WERI-Rb-1 (cell line): ENCODE measurements around the gene IRF2.

Experiments used
- DNase-seq: peaks from one replicate; pipeline ENCODE4 v3.0.0-alpha.2; 2020
- H3K27ac ChIP-seq: fragments of 250-450 bp; sonication (Bioruptor Pico); 2 replicates; pipeline ENCODE4 v1.5.1; 2020; ENCODE audit warnings: mild to moderate bottlenecking, moderate library complexity
- H3K27me3 ChIP-seq: fragments of 250-450 bp; sonication (Bioruptor Pico); 2 replicates; pipeline ENCODE4 v1.5.1; 2021; ENCODE audit warnings: mild to moderate bottlenecking, low read depth, moderate library complexity; ENCODE audit not compliant: insufficient read depth, severe bottlenecking
- H3K36me3 ChIP-seq: fragments of 250-450 bp; sonication (Bioruptor Pico); 2 replicates; pipeline ENCODE4 v1.5.1; 2020; ENCODE audit warnings: mild to moderate bottlenecking, moderate library complexity
- H3K4me3 ChIP-seq: 2 replicates; pipeline ENCODE4 v1.5.1; 2011; ENCODE audit warnings: low read depth, mild to moderate bottlenecking, control low read depth, low read length
- H3K9me3 ChIP-seq: fragments of 250-450 bp; sonication (Bioruptor Pico); 2 replicates; pipeline ENCODE4 v1.5.1; 2021; ENCODE audit warnings: mild to moderate bottlenecking, moderate library complexity; ENCODE audit not compliant: severe bottlenecking
- CTCF ChIP-seq: IDR thresholded peaks from 2 replicates; pipeline ENCODE4 v1.5.1; 2011; ENCODE audit warnings: low read depth, mild to moderate bottlenecking, control low read depth, inconsistent platforms, low read length

IRF2 gene

DNA sequence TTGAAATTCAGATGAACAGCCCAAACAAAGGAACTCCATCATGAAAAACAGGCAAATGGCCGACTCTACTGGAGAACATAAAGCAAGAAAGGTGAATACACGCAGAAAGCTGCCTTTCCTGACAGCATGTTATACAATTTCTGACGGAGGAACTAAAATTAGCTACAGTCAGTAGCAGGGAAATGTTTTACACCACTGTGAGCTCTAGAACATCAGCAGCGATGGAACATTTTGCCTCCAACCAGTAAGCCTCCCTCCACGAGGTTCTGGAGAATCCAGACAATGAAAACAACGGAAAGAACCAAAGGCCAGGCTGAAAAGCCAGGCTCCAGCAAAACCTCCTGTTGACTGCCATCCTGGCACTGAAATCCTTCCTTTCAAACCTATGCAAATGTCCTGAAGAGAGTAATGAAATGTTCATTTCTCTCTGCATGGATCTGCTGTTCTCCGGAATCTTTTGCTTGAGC lies 78.9 kb downstream of the IRF2 start:
- H3K27ac ChIP-seq = no peak overlapping the region

GRCh38 chr4:184392748-184393559 lies 81.4 kb downstream of the IRF2 start:
- TF ChIP-seq CTCF = no peak
- H3K36me3 ChIP-seq = peaks cover 8% of the 10 kb centered on the region
- H3K9me3 ChIP-seq = no peaks in the 10 kb centered on the region
- no peak overlapping the region for H3K4me3 ChIP-seq
- DNase-seq = no peak
- no peaks in the 10 kb centered on the region for H3K27me3 ChIP-seq
- H3K27ac ChIP-seq = no peak overlapping the region

More for the DNA sequence above, 78.9 kb downstream of the IRF2 start:
- DNase-seq = no peak
- H3K36me3 ChIP-seq = peaks cover 11% of the 10 kb centered on the region
- no peak overlapping the region for H3K4me3 ChIP-seq
- no peaks in the 10 kb centered on the region for H3K27me3 ChIP-seq
- no peak for TF ChIP-seq CTCF
- H3K9me3 ChIP-seq = no peaks in the 10 kb centered on the region

GRCh38 chr4:184392316-184392715 lies 82.0 kb downstream of the IRF2 start:
- Histone ChIP-seq H3K9me3 (no peaks in the 10 kb centered on the region), H3K27ac (no peak overlapping the region), H3K27me3 (no peaks in the 10 kb centered on the region), H3K36me3 (peaks cover 5% of the 10 kb centered on the region), H3K4me3 (no peak overlapping the region)
- no peak for DNase-seq
- no peak for TF ChIP-seq CTCF

DNA sequence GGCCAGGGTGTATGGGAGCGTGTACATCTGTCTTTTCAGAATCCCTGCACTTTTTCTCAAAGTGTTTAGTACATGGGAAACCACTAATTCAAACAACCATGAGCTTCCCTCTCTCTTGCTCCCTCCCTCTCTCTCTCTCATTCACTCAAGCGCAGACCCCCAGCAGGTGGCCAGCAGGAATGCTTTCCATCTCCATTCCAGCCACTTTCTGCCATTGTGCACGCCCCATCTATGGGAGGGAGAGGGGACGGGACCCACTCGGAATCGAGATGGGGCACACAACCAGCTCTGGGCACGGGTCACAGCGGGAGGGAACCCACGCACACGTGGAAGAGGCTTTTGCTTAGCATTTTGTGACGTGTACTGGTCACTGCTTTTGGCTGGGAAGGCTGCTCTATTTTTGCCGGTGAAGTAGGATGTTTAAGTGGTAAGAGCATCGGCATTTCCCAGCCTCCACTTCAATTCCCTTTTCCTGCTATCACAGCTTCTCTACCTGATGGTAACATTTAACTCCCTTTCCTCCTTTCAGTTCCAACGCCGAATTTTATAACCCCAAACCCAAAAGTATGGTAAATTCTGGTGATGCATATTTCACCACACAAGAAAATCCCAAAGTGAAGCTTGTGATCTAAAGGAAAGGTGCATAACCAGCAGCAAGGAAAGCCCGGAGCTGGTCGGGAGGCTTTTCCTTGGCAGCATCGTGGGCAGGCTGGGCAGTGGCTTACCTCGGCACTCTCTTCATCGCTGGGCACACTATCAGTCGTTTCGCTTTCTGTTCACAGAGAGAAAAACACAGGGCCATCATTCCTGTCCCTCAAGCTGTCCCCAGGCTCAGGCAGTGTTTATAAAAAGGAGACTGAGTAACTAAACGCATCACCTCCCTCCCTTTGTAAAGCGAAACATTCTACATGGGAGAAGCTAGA lies 84.1 kb downstream of the IRF2 start:
- H3K36me3 ChIP-seq = peaks cover 5% of the 10 kb centered on the region
- no peak for DNase-seq

GRCh38 chr4:184388106-184388505 lies 86.2 kb downstream of the IRF2 start:
- DNase-seq = no peak
- no peaks in the 10 kb centered on the region for H3K27me3 ChIP-seq
- no peak overlapping the region for H3K4me3 ChIP-seq
- TF ChIP-seq CTCF = no peak
- no peak overlapping the region for H3K27ac ChIP-seq
- H3K9me3 ChIP-seq = no peaks in the 10 kb centered on the region
- peaks cover 2% of the 10 kb centered on the region; the same call in 1 of the 2 replicates for H3K36me3 ChIP-seq

More for the DNA sequence above, 84.1 kb downstream of the IRF2 start:
- no peaks in the 10 kb centered on the region for H3K9me3 ChIP-seq
- H3K4me3 ChIP-seq = no peak overlapping the region
- no peak for TF ChIP-seq CTCF
- no peaks in the 10 kb centered on the region for H3K27me3 ChIP-seq
- no peak overlapping the region for H3K27ac ChIP-seq
